IMR-90 (cell line): ENCODE measurements around the gene PRKCSH. TPM values are rescaled to one million over a fixed set of nuclear protein-coding genes. Genes with fewer than 3 reads are reported as not detected.

Source experiments
- ATAC-seq: fragments of 200-7000 bp; cut with Tn5 transposase; 2 replicates; pipeline ENCODE4 v1.9.1; 2020; ENCODE audit warnings: low read depth, mild to moderate bottlenecking, moderate library complexity
- BruUV-seq: library from RNA; stranded (reverse); fragments of 400-500 nt; replicated peaks from 2 replicates; lab custom pipeline; 2021; lab: Mats Ljungman, UMichigan
- CTCF ChIA-PET: fragments of 300-600 bp; formaldehyde crosslinking; extraction: SDS; loops from one replicate; lab custom pipeline; 2021; ENCODE audit warnings: antibody characterized with exemption; lab: Yijun Ruan, JAX
- POLR2A ChIA-PET: fragments of 300-600 bp; sonication (Branson Sonifier 250); formaldehyde crosslinking; loops from one replicate; lab custom pipeline; 2022; ENCODE audit warnings: antibody characterized with exemption; ENCODE audit not compliant: unreplicated experiment; lab: Charles Lee
- DNase-seq: peaks from one replicate; pipeline ENCODE4 v3.0.0; 2013
- H2AFZ ChIP-seq: replicated peaks from 2 replicates; pipeline ENCODE3; 2013; ENCODE audit warnings: low read length, mild to moderate bottlenecking; ENCODE audit not compliant: poor library complexity
- H2AK5ac ChIP-seq: 2 replicates; pipeline ENCODE4 v1.6.1; 2013; ENCODE audit warnings: low read depth, low read length, inconsistent platforms
- H2AK9ac ChIP-seq: replicated peaks from 2 replicates; pipeline ENCODE3; 2013; ENCODE audit warnings: mild to moderate bottlenecking, low read depth, low read length, moderate library complexity; ENCODE audit not compliant: poor library complexity
- H2BK120ac ChIP-seq: 2 replicates; pipeline ENCODE4 v1.6.1; 2013; ENCODE audit warnings: low read depth, low read length, inconsistent platforms
- H2BK15ac ChIP-seq: 3 replicates; pipeline ENCODE4 v1.6.1; 2013; ENCODE audit warnings: low read depth, low read length, inconsistent platforms
- H2BK20ac ChIP-seq: 2 replicates; pipeline ENCODE4 v1.6.1; 2013; ENCODE audit warnings: low read depth, mild to moderate bottlenecking, inconsistent platforms, low read length, moderate library complexity
- H2BK5ac ChIP-seq: 2 replicates; pipeline ENCODE4 v1.6.1; 2013; ENCODE audit warnings: mild to moderate bottlenecking, low read depth, low read length, inconsistent platforms; ENCODE audit not compliant: poor library complexity, severe bottlenecking
- H3K14ac ChIP-seq: replicated peaks from 2 replicates; pipeline ENCODE4 v1.6.1; 2013; ENCODE audit warnings: low read depth, low read length, inconsistent platforms
- H3K18ac ChIP-seq: 2 replicates; pipeline ENCODE4 v1.6.1; 2013; ENCODE audit warnings: low read depth, low read length, control low read depth
- H3K23ac ChIP-seq: 2 replicates; pipeline ENCODE4 v1.6.1; 2013; ENCODE audit warnings: low read depth, low read length, inconsistent platforms
- H3K27ac ChIP-seq: 2 replicates; pipeline ENCODE4 v1.5.1; 2013; ENCODE audit warnings: mild to moderate bottlenecking, control low read depth, low read length; ENCODE audit not compliant: insufficient read depth
- H3K27me3 ChIP-seq: 2 replicates; pipeline ENCODE4 v1.6.1; 2013; ENCODE audit warnings: low read length; ENCODE audit not compliant: control insufficient read depth, insufficient read depth
- H3K36me3 ChIP-seq: 2 replicates; pipeline ENCODE4 v1.6.1; 2013; ENCODE audit warnings: low read length, mixed read lengths; ENCODE audit not compliant: control insufficient read depth, insufficient read depth
- H3K4ac ChIP-seq: 2 replicates; pipeline ENCODE4 v1.6.1; 2013; ENCODE audit warnings: low read depth, low read length, inconsistent platforms
- H3K4me1 ChIP-seq: 2 replicates; pipeline ENCODE4 v1.6.1; 2013; ENCODE audit warnings: low read length, mixed read lengths; ENCODE audit not compliant: control insufficient read depth, insufficient read depth
- H3K4me2 ChIP-seq: 2 replicates; pipeline ENCODE4 v1.6.1; 2013; ENCODE audit warnings: low read depth, mild to moderate bottlenecking, control low read depth, low read length, moderate library complexity
- H3K4me3 ChIP-seq: 2 replicates; pipeline ENCODE4 v1.5.1; 2013; ENCODE audit warnings: low read depth, mild to moderate bottlenecking, control low read depth, low read length, moderate library complexity; ENCODE audit not compliant: insufficient read depth
- H3K56ac ChIP-seq: 2 replicates; pipeline ENCODE4 v1.6.1; 2013; ENCODE audit warnings: low read length, inconsistent platforms; ENCODE audit not compliant: insufficient read depth; ENCODE audit errors: extremely low read depth
- H3K79me1 ChIP-seq, 2 experiments: 2 replicates each; pipeline ENCODE4 v1.6.1; 2013; ENCODE audit warnings: low read length in 2 of 2, inconsistent platforms in 1 of 2, low read depth in 1 of 2
- H3K9ac ChIP-seq: 2 replicates; pipeline ENCODE4 v1.6.1; 2013; ENCODE audit warnings: low read depth, low read length, control low read depth
- H3K9me1 ChIP-seq: 2 replicates; pipeline ENCODE4 v1.6.1; 2013; ENCODE audit warnings: low read length, inconsistent platforms; ENCODE audit not compliant: insufficient read depth
- H3K9me3 ChIP-seq: 2 replicates; pipeline ENCODE4 v1.6.1; 2013; ENCODE audit warnings: low read length; ENCODE audit not compliant: control insufficient read depth, insufficient read depth
- H4K20me1 ChIP-seq: 2 replicates; pipeline ENCODE4 v1.6.1; 2013; ENCODE audit warnings: low read length, inconsistent platforms; ENCODE audit not compliant: insufficient read depth
- H4K5ac ChIP-seq: 2 replicates; pipeline ENCODE4 v1.6.1; 2013; ENCODE audit warnings: mild to moderate bottlenecking, low read depth, low read length, control low read depth
- H4K8ac ChIP-seq, 2 experiments: 2 replicates each; pipeline ENCODE4 v1.6.1; 2013; ENCODE audit warnings: low read depth in 2 of 2, low read length in 2 of 2, control low read depth in 1 of 2, inconsistent platforms in 1 of 2
- H4K91ac ChIP-seq: 2 replicates; pipeline ENCODE4 v1.6.1; 2013; ENCODE audit warnings: low read depth, low read length, inconsistent platforms; ENCODE audit not compliant: insufficient read depth
- CHD1 ChIP-seq: IDR thresholded peaks from 2 replicates; pipeline ENCODE4 v1.6.1; 2012; ENCODE audit warnings: low read depth, low read length, improper control_type of control experiment
- FOS ChIP-seq: fragments of 150-350 bp; IDR thresholded peaks from 2 replicates; pipeline ENCODE4 v1.6.1; 2016; ENCODE audit warnings: low read depth, low read length
- WGBS, 2 experiments: methylation state at CpG; one replicate each; pipeline versions ENCODE4 v1.1.5 to v1.1.7; 2013; ENCODE audit warnings: missing lambda C conversion rate in 2 of 2; ENCODE audit not compliant: insufficient read length in 1 of 2; ENCODE audit errors: extremely low coverage in 2 of 2; 5-methylcytosine and 5-hydroxymethylcytosine counted together
- dilution Hi-C: fragments of 300-500 bp; cut with HindIII; formaldehyde crosslinking; loops from one replicate; pipeline ENCODE4 v1.14.3; 2018; ENCODE audit warnings: low sequenced_read_pairs; ENCODE audit not compliant: unreplicated experiment
- in situ Hi-C: fragments of 300-500 bp; cut with MboI; formaldehyde crosslinking; loops from 3 replicates; pipeline ENCODE4 v1.14.3; 2019; ENCODE audit warnings: low sequenced_read_pairs, inconsistent platforms, mixed read lengths
- intact Hi-C: fragments of 100-400 bp; cut with micrococcal nuclease; formaldehyde crosslinking; loops from 2 replicates; pipeline ENCODE4 v1.10.0; 2022
- polyA plus RNA-seq, 3 experiments: library from polyadenylated mRNA; depleted of rRNA; stranded (reverse); fragments of >200 nt; gene quantifications; 2 replicates each; pipeline ENCODE4 v1.2.3, GENCODE V29; 2012; ENCODE audit warnings: low replicate concordance in 1 of 3
- total RNA-seq: library from RNA; depleted of rRNA; stranded (reverse); fragments of >200 nt; gene quantifications from 2 replicates; pipeline ENCODE4 v1.2.3, GENCODE V29; 2012

PRKCSH gene
- total and polyA plus RNA-seq, 2 of the 4 experiments (the other 2 are of a cell fraction), result 36.0 to 252 TPM

- Histone ChIP-seq H4K20me1 (no peaks in the 10 kb centered on the region; the same call in 1 of the 2 replicates), H3K4me1 (peaks cover 3% of the 10 kb centered on the region), H2AK5ac (no peak overlapping the region), H2BK15ac (no peak overlapping the region), H2BK5ac (no peak overlapping the region), H3K14ac (no peak overlapping the region), H4K8ac (no peak overlapping the region), H3K79me1 (peaks cover 0 to 22% of the 10 kb centered on the region in 2 experiments; a peak in 2 of 4 replicates), H3K4me2 (no peak overlapping the region), H3K36me3 (peaks cover 8% of the 10 kb centered on the region), H2AFZ (peak overlapping the region; percentile 33), H4K91ac (no peak overlapping the region), H3K56ac (no peak overlapping the region), H3K9me1 (peaks cover 7% of the 10 kb centered on the region; the same call in 1 of the 2 replicates), H3K9ac (no peak overlapping the region), H3K9me3 (no peaks in the 10 kb centered on the region), H2BK120ac (no peak overlapping the region), H2BK20ac (no peak overlapping the region), H3K4ac (no peak overlapping the region), H3K27me3 (no peaks in the 10 kb centered on the region), H2AK9ac (peak overlapping the region; percentile 91), H3K27ac (no peak overlapping the region), H4K5ac (no peak overlapping the region), H3K23ac (no peak overlapping the region), H3K18ac (no peak overlapping the region), H3K4me3 (no peak overlapping the region)
- dilution Hi-C loops (no loop called here), in situ Hi-C loops (no loop called here), intact Hi-C loops (loop anchor here (1.0 kb wide), 2 partner anchors 63 to 91 kb away; partner anchors contain the start of gene ELOF1)
- POLR2A ChIA-PET, result no interaction called here
- no peak for TF ChIP-seq FOS
- no peak for TF ChIP-seq CHD1
- BruUV-seq, result no TSS peak
- WGBS, 2 experiments, result 99% methylated on average over 13 of the region's 22 CpGs; no CpG with 5 or more reads in 1 of the 2 experiments
- CTCF ChIA-PET, result no interaction called here
- ATAC-seq (no peak), DNase-seq (no peak)
Measured at GRCh38 chr19:11495885-11496284, 60.5 kb downstream of the PRKCSH start.
